ENCODE data around the gene SLCO2B1.

Gene SLCO2B1

GRCh38 chr11:75145196-75145971 is 5.5 kb upstream of the SLCO2B1 start:
- no peak for DNase-seq (ENCODE audit: low read depth in 3 of 3)

- no peak for DNase-seq (ENCODE audit: low read depth in 3 of 3)
These were observed 4.9 kb upstream of the SLCO2B1 start for GRCh38 chr11:75145972-75146519.

GRCh38 chr11:75146711-75147110 is 4.2 kb upstream of the SLCO2B1 start:
- DNase-seq (ENCODE audit: low read depth in 3 of 3), result no peak

GRCh38 chr11:75147191-75147874 is 3.6 kb upstream of the SLCO2B1 start:
- no peak for DNase-seq (ENCODE audit: low read depth in 3 of 3)

GRCh38 chr11:75147875-75148263 is 3.0 kb upstream of the SLCO2B1 start:
- DNase-seq (ENCODE audit: low read depth in 3 of 3), result no peak

- no peak for DNase-seq (ENCODE audit: low read depth in 3 of 3)
These were observed 2.4 kb upstream of the SLCO2B1 start for GRCh38 chr11:75148436-75148983.

GRCh38 chr11:75149766-75150465 is 991 bp upstream of the SLCO2B1 start:
- no peak for DNase-seq (ENCODE audit: low read depth in 3 of 3)

GRCh38 chr11:75151346-75152047 is 590 bp downstream of the SLCO2B1 start:
- no peak for DNase-seq (ENCODE audit: low read depth in 3 of 3)

- DNase-seq (ENCODE audit: low read depth in 3 of 3), result no peak
These were observed 1.2 kb downstream of the SLCO2B1 start for GRCh38 chr11:75152090-75152489.

- DNase-seq (ENCODE audit: low read depth in 3 of 3), result no peak
These were observed 1.9 kb downstream of the SLCO2B1 start for GRCh38 chr11:75152651-75153427.

- DNase-seq (ENCODE audit: low read depth in 3 of 3), result no peak
These were observed 4.0 kb downstream of the SLCO2B1 start for GRCh38 chr11:75154646-75155569.

- DNase-seq (ENCODE audit: low read depth in 3 of 3), result no peak
These were observed 4.9 kb downstream of the SLCO2B1 start for GRCh38 chr11:75155570-75156422.

- no peak for DNase-seq (ENCODE audit: low read depth in 3 of 3)
These were observed 7.3 kb downstream of the SLCO2B1 start for GRCh38 chr11:75158241-75158640.

GRCh38 chr11:75158696-75159150 is 7.8 kb downstream of the SLCO2B1 start:
- DNase-seq (ENCODE audit: low read depth in 3 of 3), result no peak

GRCh38 chr11:75159151-75159953 is 8.4 kb downstream of the SLCO2B1 start:
- DNase-seq (ENCODE audit: low read depth in 3 of 3), result no peak

- no peak for DNase-seq (ENCODE audit: low read depth in 3 of 3)
These were observed 9.4 kb downstream of the SLCO2B1 start for GRCh38 chr11:75160220-75160757.

GRCh38 chr11:75160880-75161279 is 10.0 kb downstream of the SLCO2B1 start:
- DNase-seq (ENCODE audit: low read depth in 3 of 3), result no peak

All from stimulated activated CD4-positive, alpha-beta T cell treated with anti-CD3 and anti-CD28 coated beads, TNF-alpha, amount 100 ng/mL, for 24 hours (primary cell).